ENCODE results near the gene MICAL3. TPM values are rescaled to one million over a fixed set of nuclear protein-coding genes. Genes with fewer than 3 reads are reported as not detected.

MICAL3 gene
- total RNA-seq, 4 donors from 2014 or later = 45.2 to 56.3 (median 46.3) TPM

DNA sequence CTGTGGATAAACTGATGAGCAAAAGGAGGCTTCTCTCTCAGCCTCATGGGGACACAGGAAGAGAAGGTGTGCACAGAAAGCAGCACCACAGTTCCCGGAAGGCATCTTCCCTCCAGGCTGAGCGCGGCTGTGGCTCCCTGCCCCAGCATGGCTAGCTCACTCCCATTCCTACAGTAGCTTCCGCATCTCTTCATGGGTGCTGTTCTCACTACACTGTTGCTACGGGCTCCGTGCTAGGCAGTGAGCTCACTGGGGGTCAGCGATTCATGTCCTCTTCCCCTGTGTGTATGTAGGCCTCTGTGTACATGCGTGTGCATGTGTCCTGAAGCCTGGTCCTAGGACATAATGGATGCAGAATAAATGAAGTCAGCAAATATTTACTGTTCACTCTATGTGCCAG is 64.3 kb downstream of the MICAL3 start:
- no peak overlapping the region for H3K27ac ChIP-seq
- no peak overlapping the region for H3K4me3 ChIP-seq
- no peaks in the 10 kb centered on the region for H3K27me3 ChIP-seq
- 91 to 93% methylated on average over 8 of the region's 8 CpGs for WGBS, 2 donors
- DNase-seq (ENCODE audit: low spot score in 2 of 2) = no peak
- TF ChIP-seq EP300 (IDR thresholded peaks at IDR 0.05) (no peak), POLR2A (IDR thresholded peaks at IDR 0.05) (no peak)
- TF ChIP-seq, protein P1, sequence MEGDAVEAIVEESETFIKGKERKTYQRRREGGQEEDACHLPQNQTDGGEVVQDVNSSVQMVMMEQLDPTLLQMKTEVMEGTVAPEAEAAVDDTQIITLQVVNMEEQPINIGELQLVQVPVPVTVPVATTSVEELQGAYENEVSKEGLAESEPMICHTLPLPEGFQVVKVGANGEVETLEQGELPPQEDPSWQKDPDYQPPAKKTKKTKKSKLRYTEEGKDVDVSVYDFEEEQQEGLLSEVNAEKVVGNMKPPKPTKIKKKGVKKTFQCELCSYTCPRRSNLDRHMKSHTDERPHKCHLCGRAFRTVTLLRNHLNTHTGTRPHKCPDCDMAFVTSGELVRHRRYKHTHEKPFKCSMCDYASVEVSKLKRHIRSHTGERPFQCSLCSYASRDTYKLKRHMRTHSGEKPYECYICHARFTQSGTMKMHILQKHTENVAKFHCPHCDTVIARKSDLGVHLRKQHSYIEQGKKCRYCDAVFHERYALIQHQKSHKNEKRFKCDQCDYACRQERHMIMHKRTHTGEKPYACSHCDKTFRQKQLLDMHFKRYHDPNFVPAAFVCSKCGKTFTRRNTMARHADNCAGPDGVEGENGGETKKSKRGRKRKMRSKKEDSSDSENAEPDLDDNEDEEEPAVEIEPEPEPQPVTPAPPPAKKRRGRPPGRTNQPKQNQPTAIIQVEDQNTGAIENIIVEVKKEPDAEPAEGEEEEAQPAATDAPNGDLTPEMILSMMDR (IDR thresholded peaks at IDR 0.05) = no peak
- no peaks in the 10 kb centered on the region for H3K36me3 ChIP-seq
- H3K9me3 ChIP-seq = no peaks in the 10 kb centered on the region
- H3K4me1 ChIP-seq = peaks cover 0 to 41% (median 9%) of the 10 kb centered on the region in 4 donors

DNA sequence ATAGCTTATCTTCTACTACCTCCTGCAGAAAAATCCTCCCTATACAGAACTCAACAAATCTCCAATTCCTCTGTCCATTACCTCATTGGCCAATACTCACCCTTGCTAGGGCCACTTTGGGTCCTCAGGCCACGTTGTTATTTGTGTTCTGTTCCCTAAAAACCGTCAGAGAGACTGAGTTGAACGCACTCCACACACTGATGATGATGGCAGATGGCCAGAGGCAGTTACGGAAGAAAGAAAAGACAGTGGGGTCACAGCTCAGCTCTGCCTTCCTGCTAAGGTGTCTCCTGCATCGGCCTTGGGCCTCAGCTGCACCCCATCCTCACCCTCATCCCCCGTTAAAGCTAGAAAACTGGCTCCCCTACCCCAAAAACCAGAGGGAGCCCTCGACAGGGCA is 66.2 kb downstream of the MICAL3 start:
- no peak for DNase-seq (ENCODE audit: low spot score in 2 of 2)
- Histone ChIP-seq H3K27ac (no peak overlapping the region), H3K4me3 (no peak overlapping the region), H3K27me3 (no peaks in the 10 kb centered on the region), H3K9me3 (no peaks in the 10 kb centered on the region), H3K4me1 (peaks cover 0 to 32% (median 0%) of the 10 kb centered on the region in 4 donors), H3K36me3 (no peaks in the 10 kb centered on the region)
- 65 to 73% methylated on average over 7 of the region's 7 CpGs for WGBS, 2 donors
- TF ChIP-seq POLR2A (IDR thresholded peaks at IDR 0.05) = no peak
- no peak for TF ChIP-seq EP300 (IDR thresholded peaks at IDR 0.05)
- TF ChIP-seq, protein P1 (IDR thresholded peaks at IDR 0.05) = no peak

DNA sequence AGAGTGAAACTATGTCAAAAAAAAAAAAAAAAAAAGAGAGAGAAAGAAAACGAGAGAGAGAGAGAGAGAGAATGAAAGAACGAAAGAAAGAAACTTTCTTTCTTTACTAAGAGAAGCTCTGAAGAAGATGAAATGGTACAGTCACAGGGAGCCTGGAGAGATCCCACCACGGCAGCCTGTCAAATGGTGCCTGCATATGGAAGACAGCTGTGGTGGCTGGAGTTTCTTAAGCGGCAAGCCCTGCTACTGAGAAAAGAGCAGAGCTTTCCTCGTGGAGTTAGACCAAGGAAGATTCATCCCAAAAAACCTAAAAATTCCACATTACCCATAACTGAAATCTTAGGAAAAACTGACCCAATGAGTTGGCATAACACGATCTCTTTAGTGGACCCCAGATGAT is 66.7 kb downstream of the MICAL3 start:
- no peaks in the 10 kb centered on the region for H3K9me3 ChIP-seq
- H3K4me1 ChIP-seq = peaks cover 0 to 33% (median 0%) of the 10 kb centered on the region in 4 donors
- no peaks in the 10 kb centered on the region for H3K27me3 ChIP-seq
- 73 to 80% methylated on average over 6 of the region's 6 CpGs for WGBS, 2 donors
- H3K27ac ChIP-seq = no peak overlapping the region
- no peak for DNase-seq (ENCODE audit: low spot score in 2 of 2)
- H3K4me3 ChIP-seq = no peak overlapping the region
- H3K36me3 ChIP-seq = no peaks in the 10 kb centered on the region
- TF ChIP-seq POLR2A (IDR thresholded peaks at IDR 0.05) = no peak
- no peak for TF ChIP-seq EP300 (IDR thresholded peaks at IDR 0.05)
- TF ChIP-seq, protein P1 (IDR thresholded peaks at IDR 0.05) = no peak

DNA sequence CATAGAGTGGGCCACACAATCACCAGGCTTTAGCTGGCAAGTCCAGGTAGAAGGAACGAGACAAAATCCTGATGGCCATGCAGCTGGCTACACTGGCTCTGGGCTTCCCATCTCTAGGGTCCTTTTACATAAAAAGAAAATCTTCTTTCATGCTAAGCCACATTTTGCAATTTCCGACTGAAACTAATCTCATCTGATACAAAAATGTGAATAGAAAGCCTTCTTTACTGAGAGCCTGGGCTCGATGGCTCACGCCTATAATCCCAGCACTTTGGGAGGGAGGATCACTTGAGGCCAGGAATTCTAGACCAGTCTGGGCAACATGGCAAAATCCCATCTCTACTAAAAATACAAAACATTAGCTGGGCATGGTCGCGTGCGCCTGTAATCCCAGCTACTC is 67.2 kb downstream of the MICAL3 start:
- 95 to 96% methylated on average over 7 of the region's 7 CpGs for WGBS, 2 donors
- H3K9me3 ChIP-seq = no peaks in the 10 kb centered on the region
- no peak for DNase-seq (ENCODE audit: low spot score in 2 of 2)
- H3K27me3 ChIP-seq = no peaks in the 10 kb centered on the region
- H3K36me3 ChIP-seq = no peaks in the 10 kb centered on the region
- no peak overlapping the region for H3K4me3 ChIP-seq
- TF ChIP-seq POLR2A (IDR thresholded peaks at IDR 0.05) (no peak), EP300 (IDR thresholded peaks at IDR 0.05) (no peak)
- TF ChIP-seq, protein P1 (IDR thresholded peaks at IDR 0.05) = no peak
- peaks cover 0 to 38% (median under 1%) of the 10 kb centered on the region in 4 donors for H3K4me1 ChIP-seq
- H3K27ac ChIP-seq = no peak overlapping the region

DNA sequence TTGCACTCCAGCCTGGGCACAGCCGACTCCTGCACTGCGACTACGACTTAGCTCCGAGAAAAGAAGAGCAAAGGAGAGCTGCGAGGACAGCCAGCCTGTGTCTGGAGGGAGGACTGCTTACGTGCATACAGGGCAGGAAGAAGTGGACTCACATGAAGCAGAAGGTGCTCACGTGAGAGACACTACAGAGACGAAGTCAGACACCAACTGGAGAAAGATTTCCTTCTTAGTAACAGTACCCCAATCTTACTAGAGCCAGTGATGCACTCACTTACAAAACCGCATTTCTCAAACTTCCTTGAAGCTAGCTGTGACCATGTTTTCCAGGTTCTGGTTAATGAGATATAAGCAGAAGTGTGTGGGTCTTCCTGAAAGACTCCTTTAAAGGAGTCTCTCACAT is 67.7 kb downstream of the MICAL3 start:
- peaks cover 0 to 39% (median 4%) of the 10 kb centered on the region in 4 donors for H3K4me1 ChIP-seq
- no peak overlapping the region for H3K4me3 ChIP-seq
- H3K27ac ChIP-seq = peak overlapping the region in 1 of 4 donors; percentile 15
- DNase-seq (ENCODE audit: low spot score in 2 of 2) = no peak
- 97 to 100% methylated on average over 9 of the region's 9 CpGs for WGBS, 2 donors
- H3K9me3 ChIP-seq = no peaks in the 10 kb centered on the region
- H3K27me3 ChIP-seq = no peaks in the 10 kb centered on the region
- TF ChIP-seq EP300 (IDR thresholded peaks at IDR 0.05) = no peak
- TF ChIP-seq, protein P1 (IDR thresholded peaks at IDR 0.05) = no peak
- TF ChIP-seq POLR2A (IDR thresholded peaks at IDR 0.05) = no peak
- no peaks in the 10 kb centered on the region for H3K36me3 ChIP-seq

All from tibial nerve (tissue), 4 donors.